ENCODE data around the gene LCOR.

GRCh38 chr10:96794836-96795733, 37.0 kb upstream of the LCOR start:
- TF ChIP-seq POLR2H (tag; IDR thresholded peaks at IDR 0.05; ENCODE audit: low read depth) = no peak
- no peak for TF ChIP-seq PRPF4 (IDR thresholded peaks at IDR 0.05; ENCODE audit: insufficient read depth, low read depth, low read length, poor library complexity, severe bottlenecking)
- TF ChIP-seq GABPB2 (CRISPR knock-in tag; conservative IDR thresholded peaks at IDR 0.05) = no peak
- TF ChIP-seq EP300 (IDR thresholded peaks at IDR 0.05; ENCODE audit: low read length) = no peak
- TF ChIP-seq CHD1 (IDR thresholded peaks at IDR 0.05; ENCODE audit: low read length) = no peak
